ENCODE measurements around the gene CMC2.

CMC2 gene

DNA sequence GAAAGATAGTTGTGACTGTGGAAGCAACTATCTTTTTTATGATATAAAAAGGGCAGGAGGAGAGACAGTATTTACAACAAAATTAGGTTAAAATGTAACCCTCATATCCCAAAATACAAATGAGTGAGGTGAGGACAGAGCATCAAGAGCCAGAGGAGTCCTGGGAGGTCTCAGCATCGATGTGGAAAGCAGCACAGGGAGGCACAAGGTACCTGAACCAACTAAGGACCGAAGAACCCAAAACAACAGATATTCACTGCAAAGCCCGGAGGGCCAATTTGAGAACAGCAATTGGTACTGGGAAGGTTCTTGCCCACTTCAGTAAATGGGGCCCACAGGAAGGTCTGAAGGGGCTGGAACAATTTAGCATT, 37.6 kb downstream of the CMC2 start:
- Histone ChIP-seq H3K27ac (ENCODE audit: low read length) (no peak overlapping the region), H3K4me3 (ENCODE audit: low read length) (no peak overlapping the region), H3K4me1 (ENCODE audit: control insufficient read depth, low read depth, low read length) (no peaks in the 10 kb centered on the region)

DNA sequence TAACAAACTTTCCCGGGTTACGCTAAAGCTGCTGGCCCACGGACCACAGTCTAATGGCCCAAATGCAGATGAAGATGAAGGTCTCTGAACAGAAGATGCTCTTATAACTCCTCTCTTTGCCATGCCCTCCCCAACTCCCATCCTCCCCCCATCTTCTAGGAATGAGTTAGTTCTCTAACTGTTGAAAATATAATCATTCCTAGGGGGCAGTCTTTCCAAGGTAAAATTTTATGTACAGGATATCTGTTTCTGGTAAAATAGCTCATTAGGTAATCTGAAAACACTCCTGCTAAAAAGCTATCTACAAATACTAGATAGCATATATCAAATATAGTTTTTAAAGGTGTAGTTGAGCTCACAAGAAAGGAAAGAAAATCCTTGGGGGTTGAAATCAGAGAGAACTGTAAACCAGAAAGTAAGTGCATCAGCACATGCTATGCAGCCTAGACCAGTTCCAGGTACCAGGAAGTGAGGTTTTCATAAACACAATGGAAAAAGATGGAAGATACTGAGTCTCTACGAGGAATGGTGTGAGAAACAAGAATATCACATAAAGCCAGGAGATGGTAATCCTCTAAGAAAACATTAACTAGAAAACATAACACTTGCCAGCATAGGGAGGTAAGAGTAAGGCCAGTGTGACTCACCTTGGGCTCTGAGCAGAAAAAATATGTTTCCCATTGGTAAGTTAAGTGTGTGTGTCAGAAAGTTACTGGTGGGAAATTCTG, 38.1 kb downstream of the CMC2 start:
- H3K9ac ChIP-seq (ENCODE audit: low read length) = no peak overlapping the region
- H3K4me3 ChIP-seq (ENCODE audit: low read length) = no peak overlapping the region
- no peaks in the 10 kb centered on the region for H3K36me3 ChIP-seq (ENCODE audit: control insufficient read depth, low read depth, low read length)
- no peaks in the 10 kb centered on the region for H3K4me1 ChIP-seq (ENCODE audit: control insufficient read depth, low read depth, low read length)
- no peaks in the 10 kb centered on the region for H3K27me3 ChIP-seq (ENCODE audit: control insufficient read depth, insufficient read depth, low read length)
- no peaks in the 10 kb centered on the region for H3K9me3 ChIP-seq (ENCODE audit: control insufficient read depth, low read depth, low read length)
- H3K27ac ChIP-seq (ENCODE audit: low read length) = no peak overlapping the region

More for the DNA sequence above, 37.6 kb downstream of the CMC2 start:
- no peak overlapping the region for H3K9ac ChIP-seq (ENCODE audit: low read length)
- no peaks in the 10 kb centered on the region for H3K36me3 ChIP-seq (ENCODE audit: control insufficient read depth, low read depth, low read length)
- no peaks in the 10 kb centered on the region for H3K27me3 ChIP-seq (ENCODE audit: control insufficient read depth, insufficient read depth, low read length)
- no peaks in the 10 kb centered on the region for H3K9me3 ChIP-seq (ENCODE audit: control insufficient read depth, low read depth, low read length)

DNA sequence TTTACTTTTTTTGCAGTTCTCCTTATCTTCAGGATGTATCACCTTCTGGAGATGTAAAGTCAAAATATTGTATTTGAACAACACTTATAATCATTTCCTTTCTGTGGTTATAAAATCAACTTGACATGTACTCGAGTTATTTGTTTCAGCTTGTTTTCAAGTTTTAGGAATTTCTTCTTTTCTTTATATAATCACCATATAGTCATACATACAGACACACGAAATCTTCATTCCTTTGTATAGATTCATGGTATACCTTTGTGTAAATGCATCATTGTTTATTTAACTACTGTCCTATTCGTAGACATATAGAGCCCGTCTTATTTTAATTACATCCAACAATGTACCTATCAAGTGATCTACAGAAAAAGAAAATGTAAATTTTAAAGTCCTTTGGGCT, 40.1 kb downstream of the CMC2 start:
- H3K9me3 ChIP-seq (ENCODE audit: control insufficient read depth, low read depth, low read length) = no peaks in the 10 kb centered on the region
- H3K27me3 ChIP-seq (ENCODE audit: control insufficient read depth, insufficient read depth, low read length) = no peaks in the 10 kb centered on the region
- no peak overlapping the region for H3K9ac ChIP-seq (ENCODE audit: low read length)
- no peak overlapping the region for H3K27ac ChIP-seq (ENCODE audit: low read length)
- H3K4me1 ChIP-seq (ENCODE audit: control insufficient read depth, low read depth, low read length) = no peaks in the 10 kb centered on the region
- H3K36me3 ChIP-seq (ENCODE audit: control insufficient read depth, low read depth, low read length) = no peaks in the 10 kb centered on the region
- H3K4me3 ChIP-seq (ENCODE audit: low read length) = no peak overlapping the region

DNA sequence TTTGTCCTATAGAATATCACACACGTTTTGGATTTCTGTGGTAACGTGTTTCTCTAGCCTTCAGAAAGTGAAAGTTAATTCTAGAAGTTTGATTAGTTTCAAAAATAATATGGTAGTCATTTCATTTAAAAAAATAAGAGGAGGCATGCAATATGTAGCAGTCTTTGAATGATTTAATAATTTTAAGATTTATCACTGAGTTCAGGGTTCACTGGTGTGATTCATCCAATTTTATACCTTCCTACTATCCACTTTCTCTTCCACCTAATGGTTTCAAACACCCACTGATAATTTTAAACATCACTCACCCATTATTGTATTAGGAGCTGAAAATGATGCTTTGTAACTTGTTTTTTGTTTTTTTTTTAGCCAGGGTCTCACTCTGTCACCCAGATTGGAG, 42.3 kb downstream of the CMC2 start:
- Histone ChIP-seq H3K9ac (ENCODE audit: low read length) (no peak overlapping the region), H3K4me1 (ENCODE audit: control insufficient read depth, low read depth, low read length) (no peaks in the 10 kb centered on the region), H3K27ac (ENCODE audit: low read length) (no peak overlapping the region), H3K9me3 (ENCODE audit: control insufficient read depth, low read depth, low read length) (no peaks in the 10 kb centered on the region), H3K4me3 (ENCODE audit: low read length) (no peak overlapping the region), H3K27me3 (ENCODE audit: control insufficient read depth, insufficient read depth, low read length) (no peaks in the 10 kb centered on the region), H3K36me3 (ENCODE audit: control insufficient read depth, low read depth, low read length) (no peaks in the 10 kb centered on the region)

DNA sequence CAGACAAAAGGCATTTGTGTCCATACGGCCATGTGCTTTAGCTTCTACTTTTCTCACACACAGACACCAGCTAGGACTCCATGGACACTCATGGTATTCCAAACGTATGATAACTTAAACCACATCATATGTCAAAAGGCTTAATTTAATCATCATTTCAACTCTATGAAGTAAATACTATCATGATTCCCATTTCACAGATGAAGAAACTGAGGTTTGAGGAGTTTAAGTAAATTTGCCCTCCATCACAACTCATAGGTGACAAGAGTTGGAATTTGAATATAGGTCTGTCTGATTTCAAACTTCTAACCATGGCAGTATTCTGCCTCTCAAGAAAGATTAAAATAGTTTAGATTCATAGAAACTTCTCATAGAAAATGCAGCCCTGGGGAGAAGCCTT, 43.8 kb downstream of the CMC2 start:
- no peaks in the 10 kb centered on the region for H3K36me3 ChIP-seq (ENCODE audit: control insufficient read depth, low read depth, low read length)

DNA sequence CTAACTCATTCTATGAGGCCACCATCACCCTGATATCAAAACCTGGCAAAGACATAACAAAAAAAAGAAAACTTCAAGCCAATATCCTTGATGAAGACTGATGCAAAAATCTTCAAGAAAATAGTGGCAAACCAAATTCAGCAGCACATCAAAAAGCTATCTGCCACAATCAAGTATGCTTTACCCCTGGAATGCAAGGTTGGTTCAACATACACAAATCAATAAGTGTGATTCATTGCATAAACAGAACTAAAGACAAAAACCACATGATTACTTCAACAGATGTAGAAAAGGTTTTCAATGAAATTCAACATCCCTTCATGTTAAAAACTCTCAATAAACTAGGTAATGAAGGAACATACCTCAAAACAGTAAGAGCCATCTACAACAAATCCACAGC, 48.4 kb downstream of the CMC2 start:
- Histone ChIP-seq H3K4me3 (ENCODE audit: low read length) (no peak overlapping the region), H3K27me3 (ENCODE audit: control insufficient read depth, insufficient read depth, low read length) (no peaks in the 10 kb centered on the region), H3K4me1 (ENCODE audit: control insufficient read depth, low read depth, low read length) (no peaks in the 10 kb centered on the region), H3K27ac (ENCODE audit: low read length) (no peak overlapping the region), H3K36me3 (ENCODE audit: control insufficient read depth, low read depth, low read length) (no peaks in the 10 kb centered on the region), H3K9me3 (ENCODE audit: control insufficient read depth, low read depth, low read length) (no peaks in the 10 kb centered on the region), H3K9ac (ENCODE audit: low read length) (no peak overlapping the region)

More for the DNA sequence above, 43.8 kb downstream of the CMC2 start:
- Histone ChIP-seq H3K4me1 (ENCODE audit: control insufficient read depth, low read depth, low read length) (no peaks in the 10 kb centered on the region), H3K4me3 (ENCODE audit: low read length) (no peak overlapping the region), H3K27ac (ENCODE audit: low read length) (no peak overlapping the region), H3K27me3 (ENCODE audit: control insufficient read depth, insufficient read depth, low read length) (no peaks in the 10 kb centered on the region), H3K9ac (ENCODE audit: low read length) (no peak overlapping the region), H3K9me3 (ENCODE audit: control insufficient read depth, low read depth, low read length) (no peaks in the 10 kb centered on the region)

DNA sequence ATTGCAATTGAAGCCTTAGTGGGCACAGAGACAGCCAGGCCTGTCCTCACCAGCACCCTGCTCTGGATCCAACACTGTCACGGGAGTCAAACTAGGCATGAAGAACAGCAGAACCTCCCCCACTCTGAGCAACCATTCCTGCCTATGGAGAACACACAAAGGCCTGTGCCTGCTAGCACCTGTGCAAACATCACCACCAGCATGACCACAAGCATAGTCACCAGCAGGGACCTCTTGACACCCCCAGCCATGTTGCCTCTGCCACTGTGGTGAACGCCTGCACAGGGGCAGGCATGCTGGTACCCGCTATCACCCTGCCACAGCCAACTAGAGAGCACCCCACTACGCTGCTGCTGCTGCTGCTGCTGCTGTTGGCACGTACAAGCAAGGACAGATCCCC, 51.7 kb downstream of the CMC2 start:
- Histone ChIP-seq H3K4me1 (ENCODE audit: control insufficient read depth, low read depth, low read length) (no peaks in the 10 kb centered on the region), H3K9me3 (ENCODE audit: control insufficient read depth, low read depth, low read length) (no peaks in the 10 kb centered on the region), H3K27ac (ENCODE audit: low read length) (no peak overlapping the region), H3K27me3 (ENCODE audit: control insufficient read depth, insufficient read depth, low read length) (no peaks in the 10 kb centered on the region), H3K4me3 (ENCODE audit: low read length) (no peak overlapping the region), H3K36me3 (ENCODE audit: control insufficient read depth, low read depth, low read length) (no peaks in the 10 kb centered on the region), H3K9ac (ENCODE audit: low read length) (no peak overlapping the region)

DNA sequence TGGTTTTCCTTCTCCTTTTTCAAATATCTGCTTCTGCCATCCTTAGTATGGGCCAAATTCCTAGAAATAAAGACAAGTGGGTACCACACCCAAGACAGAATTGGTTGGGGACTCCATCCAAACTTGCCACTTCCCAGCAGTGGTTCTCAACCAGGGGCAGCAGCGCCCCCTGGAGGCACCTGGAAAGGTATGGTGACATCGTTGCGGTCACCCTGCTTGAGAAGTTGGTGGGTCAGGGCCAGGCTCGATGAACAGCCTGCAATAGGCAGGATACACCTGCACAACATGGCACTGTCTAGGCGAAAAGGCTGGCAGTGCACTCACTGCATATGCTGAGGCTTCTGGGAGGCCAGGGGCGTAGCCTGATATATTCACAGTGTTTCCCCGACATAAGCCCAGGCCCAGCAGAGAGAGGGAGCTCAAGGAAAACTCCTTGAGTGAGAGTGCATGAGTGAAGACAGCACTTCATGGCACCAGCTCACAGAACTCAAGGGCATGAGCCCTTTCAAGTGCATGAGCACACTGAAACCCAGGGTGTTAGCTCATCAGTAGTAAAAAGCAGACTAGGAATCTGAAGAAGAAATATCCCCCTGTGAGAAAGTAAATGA, 57.7 kb downstream of the CMC2 start:
- Histone ChIP-seq H3K36me3 (ENCODE audit: control insufficient read depth, low read depth, low read length) (no peaks in the 10 kb centered on the region), H3K27ac (ENCODE audit: low read length) (no peak overlapping the region), H3K27me3 (ENCODE audit: control insufficient read depth, insufficient read depth, low read length) (no peaks in the 10 kb centered on the region), H3K4me3 (ENCODE audit: low read length) (no peak overlapping the region), H3K4me1 (ENCODE audit: control insufficient read depth, low read depth, low read length) (no peaks in the 10 kb centered on the region), H3K9me3 (ENCODE audit: control insufficient read depth, low read depth, low read length) (no peaks in the 10 kb centered on the region), H3K9ac (ENCODE audit: low read length) (no peak overlapping the region)

DNA sequence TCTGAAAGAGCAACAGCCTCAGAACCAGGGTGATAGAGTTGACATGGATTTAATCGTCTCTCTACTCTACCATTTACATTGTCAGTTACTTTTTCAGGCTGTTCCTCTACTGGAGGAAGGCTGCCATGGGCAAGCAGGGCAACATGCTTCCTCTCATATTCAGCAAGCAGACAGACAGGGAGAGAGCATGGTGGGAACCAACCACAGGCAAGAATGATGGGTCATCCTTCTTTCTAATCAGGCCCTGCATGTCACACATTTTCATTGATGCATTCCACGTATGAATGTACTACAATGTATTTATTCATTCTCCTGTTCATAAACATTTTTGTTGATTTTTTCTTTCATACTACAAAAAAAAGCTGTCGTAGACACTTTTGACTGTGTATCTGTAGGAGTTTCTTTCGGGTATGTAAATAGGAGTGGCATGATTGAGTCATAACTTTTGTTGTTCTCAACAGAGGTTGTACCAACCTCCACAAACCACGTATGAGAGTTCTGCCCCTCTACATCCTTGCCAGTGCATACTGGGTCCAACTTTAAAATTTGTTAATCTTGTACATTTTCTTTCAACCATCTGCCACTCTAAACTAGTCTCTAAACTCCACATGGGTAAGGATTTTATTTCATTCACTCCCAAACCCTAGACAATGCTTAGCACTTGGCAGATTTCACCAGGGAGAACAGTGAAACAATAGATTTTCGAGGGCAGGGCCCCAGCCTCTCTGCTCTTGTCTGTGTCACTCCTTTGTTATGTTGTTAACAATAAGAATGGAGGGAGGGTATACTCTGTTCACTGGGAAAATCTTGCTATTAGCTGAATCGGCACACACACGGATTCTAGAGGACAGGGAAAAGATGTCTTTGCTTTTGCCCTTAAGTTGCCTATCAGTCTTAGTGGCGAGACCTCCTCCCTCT, 58.7 kb downstream of the CMC2 start:
- Histone ChIP-seq H3K4me3 (ENCODE audit: low read length) (no peak overlapping the region), H3K27ac (ENCODE audit: low read length) (no peak overlapping the region), H3K36me3 (ENCODE audit: control insufficient read depth, low read depth, low read length) (no peaks in the 10 kb centered on the region), H3K9me3 (ENCODE audit: control insufficient read depth, low read depth, low read length) (no peaks in the 10 kb centered on the region), H3K27me3 (ENCODE audit: control insufficient read depth, insufficient read depth, low read length) (no peaks in the 10 kb centered on the region), H3K9ac (ENCODE audit: low read length) (no peak overlapping the region), H3K4me1 (ENCODE audit: control insufficient read depth, low read depth, low read length) (no peaks in the 10 kb centered on the region)

DNA sequence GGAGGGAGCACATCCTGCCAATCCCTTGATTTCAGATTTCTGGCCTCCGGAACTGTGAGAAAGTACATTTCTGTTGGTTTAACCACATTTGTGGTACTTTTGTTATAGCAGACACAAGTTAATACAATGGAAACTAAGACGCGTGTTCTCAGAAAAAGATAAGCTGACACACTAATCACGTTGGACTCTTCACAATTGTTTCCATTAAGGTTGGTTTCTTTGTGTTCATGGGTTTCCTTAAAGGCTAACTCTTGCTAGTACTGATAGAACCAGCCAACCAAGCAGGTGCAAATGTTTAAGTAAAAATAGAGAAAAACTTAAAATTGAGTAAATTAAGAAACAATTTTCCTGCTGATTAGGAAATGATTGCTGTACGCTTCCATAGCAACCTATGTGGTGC, 59.4 kb downstream of the CMC2 start:
- Histone ChIP-seq H3K9me3 (ENCODE audit: control insufficient read depth, low read depth, low read length) (no peaks in the 10 kb centered on the region), H3K4me1 (ENCODE audit: control insufficient read depth, low read depth, low read length) (no peaks in the 10 kb centered on the region), H3K4me3 (ENCODE audit: low read length) (no peak overlapping the region), H3K9ac (ENCODE audit: low read length) (no peak overlapping the region), H3K27me3 (ENCODE audit: control insufficient read depth, insufficient read depth, low read length) (no peaks in the 10 kb centered on the region), H3K36me3 (ENCODE audit: control insufficient read depth, low read depth, low read length) (no peaks in the 10 kb centered on the region), H3K27ac (ENCODE audit: low read length) (no peak overlapping the region)

DNA sequence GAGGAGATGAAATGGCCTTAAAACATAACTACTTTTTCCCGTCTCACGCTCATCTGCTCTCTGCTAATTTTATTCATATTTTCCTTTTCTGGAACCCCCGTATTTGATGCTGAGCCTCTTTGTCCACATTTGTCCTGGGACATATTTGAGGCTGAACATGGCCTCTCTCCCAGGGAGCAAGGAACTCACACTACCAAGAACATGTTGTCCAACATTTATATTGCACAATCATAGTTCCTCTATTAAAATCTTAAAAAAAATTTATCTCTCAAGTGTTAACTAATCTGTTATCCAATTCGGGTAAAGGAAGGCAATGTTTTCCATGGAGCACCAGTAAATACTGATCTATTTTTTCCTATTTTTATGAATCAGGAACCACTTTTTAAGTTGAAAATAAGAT, 60.2 kb downstream of the CMC2 start:
- Histone ChIP-seq H3K4me3 (ENCODE audit: low read length) (no peak overlapping the region), H3K27ac (ENCODE audit: low read length) (no peak overlapping the region), H3K4me1 (ENCODE audit: control insufficient read depth, low read depth, low read length) (no peaks in the 10 kb centered on the region), H3K36me3 (ENCODE audit: control insufficient read depth, low read depth, low read length) (no peaks in the 10 kb centered on the region), H3K9ac (ENCODE audit: low read length) (no peak overlapping the region), H3K9me3 (ENCODE audit: control insufficient read depth, low read depth, low read length) (no peaks in the 10 kb centered on the region), H3K27me3 (ENCODE audit: control insufficient read depth, insufficient read depth, low read length) (no peaks in the 10 kb centered on the region)
